Adrenal gland (tissue), 12 donors: ENCODE measurements around the gene AMMECR1. TPM values are rescaled to one million over a fixed set of nuclear protein-coding genes. Genes with fewer than 3 reads are reported as not detected.

Experiments
- DNase-seq, 7 donors: peaks; one replicate each; pipeline ENCODE4 v3.0.0-alpha.2; 2019 to 2020
- H3K27ac ChIP-seq, 5 donors: fragments of 200-600 bp; sonication (generic) in 4 of 5; 1 replicate in 3 of 5; 2 replicates in 2 of 5; pipeline versions ENCODE4 v1.5.1 to v1.8.0; 2016 to 2020; ENCODE audit warnings: mild to moderate bottlenecking in 1 of 5
- H3K27me3 ChIP-seq: fragments of 200-600 bp; 2 replicates; pipeline ENCODE4 v1.8.0; 2021
- H3K36me3 ChIP-seq, 2 donors: fragments of 200-600 bp; replicated peaks in 1 of 2; 1 replicate in 1 of 2; 2 replicates in 1 of 2; pipeline versions ENCODE4 v1.5.1 to v1.8.0; 2018 to 2022
- H3K4me1 ChIP-seq, 2 donors: fragments of 200-600 bp; replicated peaks in 1 of 2; 1 replicate in 1 of 2; 2 replicates in 1 of 2; pipeline versions ENCODE4 v1.5.1 to v1.8.0; 2018 to 2021
- H3K4me3 ChIP-seq, 4 donors: fragments of 200-600 bp; sonication (generic) in 3 of 4; one replicate each; pipeline ENCODE4 v1.5.1; 2016 to 2018
- H3K9me3 ChIP-seq, 3 donors: fragments of 200-600 bp; sonication (generic) in 1 of 3; replicated peaks in 1 of 3; 1 replicate in 2 of 3; 2 replicates in 1 of 3; pipeline versions ENCODE4 v1.5.1 to v1.8.0; 2016 to 2021
- CTCF ChIP-seq, 6 experiments: fragments of 450-650 bp in 4 of 6; fragments of 200-600 bp in 2 of 6; sonication (generic) in 1 of 6; IDR thresholded peaks; 1 replicate in 5 of 6; 2 replicates in 1 of 6; pipeline versions ENCODE4 v1.5.1 to v1.8.0; 2016 to 2021; ENCODE audit warnings: antibody characterized with exemption in 6 of 6, mild to moderate bottlenecking in 2 of 6, moderate library complexity in 1 of 6
- POLR2A ChIP-seq, 2 donors: fragments of 450-650 bp; IDR thresholded peaks; one replicate each; pipeline ENCODE4 v1.6.1; 2017; ENCODE audit warnings: antibody characterized with exemption in 2 of 2, mild to moderate bottlenecking in 2 of 2, moderate library complexity in 1 of 2
- WGBS, 4 donors: extraction: QIAGEN DNeasy Blood & Tissue Kit in 2 of 4; methylation state at CpG; one replicate each; pipeline versions ENCODE4 v1.1.5 to v1.1.7; 2013 to 2017; 5-methylcytosine and 5-hydroxymethylcytosine counted together
- intact Hi-C, 2 donors: fragments of 100-400 bp; cut with DNase I; formaldehyde crosslinking; loops; one replicate each; pipeline versions ENCODE4 v1.14.1 to v1.15.0; 2022 to 2023
- polyA plus RNA-seq, 3 donors: library from polyadenylated mRNA; stranded (reverse); fragments of 200-250 nt in 2 of 3; fragments of 350-450 nt in 1 of 3; fragmentation: Illumina TruSeq in 1 of 3; extraction: RNeasy Lipid Tissue Mini Kit (QIAGEN cat#74804) in 1 of 3; gene quantifications; one replicate each; pipeline ENCODE4 v1.2.3, GENCODE V29; 2013 to 2014
- total RNA-seq, 9 donors: library from RNA; depleted of rRNA in 4 of 9; stranded (reverse); fragments of >200 nt in 4 of 9; fragments of 120-200 nt in 1 of 9; fragmentation: NEBNext Ultra II Directional in 1 of 9; extraction: Animal tissue kit (Norgen Biotek cat#: 25700) in 1 of 9; gene quantifications; one replicate each; pipeline versions ENCODE4 v1.1.0 to v1.2.4, GENCODE V29; 2013 to 2023
- donor health status: healthy with polysubstance abuse.
- donor health status: Bipolar disorder and iron deficiency.
- donor health status: DM: yes; HTN: yes; CAD: no.
- donor health status: DM: no; HTN: no; CAD: no.
- donor health status: DM: no; HTN: no; CAD: no.
- donor health status: DM: yes; HTN: yes; CAD: no.

AMMECR1 gene
- total and polyA plus RNA-seq, 12 donors, result 2.6 to 20.1 (median 7.8) TPM

GRCh38 chrX:110161361-110161686 lies 156.6 kb downstream of the AMMECR1 start:
- Histone ChIP-seq H3K36me3 (no peaks in the 10 kb centered on the region), H3K9me3 (no peaks in the 10 kb centered on the region), H3K4me3 (no peak overlapping the region), H3K27me3 (no peaks in the 10 kb centered on the region), H3K4me1 (peaks cover 0 to 6% of the 10 kb centered on the region in 2 donors), H3K27ac (peak overlapping the region in 1 of 5 donors; percentile 66)
- TF ChIP-seq POLR2A (IDR thresholded peaks at IDR 0.05) (no peak), CTCF (IDR thresholded peaks at IDR 0.05) (no peak)
- 65 to 93% (median 74%) methylated on average over 1 of the region's 1 CpG for whole genome bisulfite sequencing, 4 donors
- intact Hi-C loops, result loop anchor here in 1 of 2 donors (2.0 kb wide), 1 partner anchor 247 kb away; no protein-coding TSS in a partner anchor
- no peak for DNase-seq

- H3K4me3 ChIP-seq, result no peak overlapping the region
- H3K36me3 ChIP-seq, result no peaks in the 10 kb centered on the region
- no peaks in the 10 kb centered on the region for H3K9me3 ChIP-seq
- TF ChIP-seq POLR2A (IDR thresholded peaks at IDR 0.05) (no peak), CTCF (IDR thresholded peaks at IDR 0.05) (no peak)
- no peak overlapping the region for H3K27ac ChIP-seq
- DNase-seq, result no peak
- no peaks in the 10 kb centered on the region for H3K27me3 ChIP-seq
- WGBS, 4 donors, result 61 to 100% (median 73%) methylated on average over 1 to 2 of the region's 2 CpGs
- peaks cover 0 to 6% of the 10 kb centered on the region in 2 donors for H3K4me1 ChIP-seq
- intact Hi-C loops, result loop anchor here (2.0 to 5.0 kb wide), 2 partner anchors 247 to 249 kb away; no protein-coding TSS in a partner anchor
Measured at GRCh38 chrX:110159865-110160264, 158.0 kb downstream of the AMMECR1 start.

GRCh38 chrX:110159235-110159634 lies 158.7 kb downstream of the AMMECR1 start:
- 74 to 84% (median 80%) methylated on average over 7 of the region's 7 CpGs for whole genome bisulfite sequencing, 4 donors
- H3K4me3 ChIP-seq, result no peak overlapping the region
- no peaks in the 10 kb centered on the region for H3K36me3 ChIP-seq
- no peak for DNase-seq
- TF ChIP-seq CTCF (IDR thresholded peaks at IDR 0.05), result no peak
- H3K27ac ChIP-seq, result no peak overlapping the region
- H3K27me3 ChIP-seq, result no peaks in the 10 kb centered on the region
- H3K4me1 ChIP-seq, result peaks cover 0 to 6% of the 10 kb centered on the region in 2 donors
- intact Hi-C loops, result loop anchor here in 1 of 2 donors (5.0 kb wide), 1 partner anchor 248 kb away; no protein-coding TSS in a partner anchor
- H3K9me3 ChIP-seq, result no peaks in the 10 kb centered on the region

- Histone ChIP-seq H3K4me1 (peaks cover 0 to 6% of the 10 kb centered on the region in 2 donors), H3K9me3 (no peaks in the 10 kb centered on the region), H3K36me3 (no peaks in the 10 kb centered on the region), H3K27ac (no peak overlapping the region), H3K4me3 (no peak overlapping the region), H3K27me3 (no peaks in the 10 kb centered on the region)
- WGBS, 4 donors, result 59 to 90% (median 79%) methylated on average over 1 of the region's 1 CpG
- intact Hi-C loops, result loop anchor here in 1 of 2 donors (5.0 kb wide), 1 partner anchor 250 kb away; no protein-coding TSS in a partner anchor
- TF ChIP-seq POLR2A (IDR thresholded peaks at IDR 0.05) (no peak), CTCF (IDR thresholded peaks at IDR 0.05) (no peak)
- no peak for DNase-seq
Measured at GRCh38 chrX:110157444-110157843, 160.4 kb downstream of the AMMECR1 start.
